GM10266 (cell line): ENCODE results near the gene CHRNA9.

Source experiments
- DNase-seq: peaks from one replicate; pipeline ENCODE4 v3.0.0; 2012; ENCODE audit errors: extremely low spot score
- CTCF ChIP-seq: IDR thresholded peaks from 2 replicates; pipeline ENCODE4 v1.5.1; 2012; ENCODE audit warnings: mild to moderate bottlenecking, low read depth; ENCODE audit not compliant: control insufficient read depth, insufficient read depth; ENCODE audit errors: missing control alignments

CHRNA9 gene

GRCh38 chr4:40340030-40340429 is 4.9 kb downstream of the CHRNA9 start:
- DNase-seq, result no peak
- TF ChIP-seq CTCF, result no peak

- DNase-seq, result no peak
- TF ChIP-seq CTCF, result no peak
Observed at GRCh38 chr4:40347472-40347871, 12.3 kb downstream of the CHRNA9 start.

- no peak for DNase-seq
- no peak for TF ChIP-seq CTCF
Observed at GRCh38 chr4:40348000-40348399, 12.9 kb downstream of the CHRNA9 start.

GRCh38 chr4:40349561-40350198 is 14.5 kb downstream of the CHRNA9 start:
- no peak for TF ChIP-seq CTCF
- DNase-seq, result no peak

- no peak for TF ChIP-seq CTCF
- no peak for DNase-seq
Observed at GRCh38 chr4:40350627-40351227, 15.6 kb downstream of the CHRNA9 start.

GRCh38 chr4:40354158-40354557 is 19.0 kb downstream of the CHRNA9 start:
- TF ChIP-seq CTCF, result no peak
- DNase-seq, result no peak

- no peak for DNase-seq
- TF ChIP-seq CTCF, result no peak
Observed at GRCh38 chr4:40355131-40355530, 20.0 kb downstream of the CHRNA9 start.
